Measurements from ENCODE around the gene CDK11B.
A peak's percentile ranks its signal among the peaks of the same experiment; 100 is the strongest.
"Not testable (repeated sequence)": the region's sequence is repeated elsewhere in the genome, so short reads cannot be mapped to it uniquely, and the experiment has no call there.

CDK11B gene

GRCh38 chr1:1678581-1679380, 20.0 kb upstream of the CDK11B start:
- no peak for DNase-seq (ENCODE audit: low read depth)
- TF ChIP-seq, protein P1, sequence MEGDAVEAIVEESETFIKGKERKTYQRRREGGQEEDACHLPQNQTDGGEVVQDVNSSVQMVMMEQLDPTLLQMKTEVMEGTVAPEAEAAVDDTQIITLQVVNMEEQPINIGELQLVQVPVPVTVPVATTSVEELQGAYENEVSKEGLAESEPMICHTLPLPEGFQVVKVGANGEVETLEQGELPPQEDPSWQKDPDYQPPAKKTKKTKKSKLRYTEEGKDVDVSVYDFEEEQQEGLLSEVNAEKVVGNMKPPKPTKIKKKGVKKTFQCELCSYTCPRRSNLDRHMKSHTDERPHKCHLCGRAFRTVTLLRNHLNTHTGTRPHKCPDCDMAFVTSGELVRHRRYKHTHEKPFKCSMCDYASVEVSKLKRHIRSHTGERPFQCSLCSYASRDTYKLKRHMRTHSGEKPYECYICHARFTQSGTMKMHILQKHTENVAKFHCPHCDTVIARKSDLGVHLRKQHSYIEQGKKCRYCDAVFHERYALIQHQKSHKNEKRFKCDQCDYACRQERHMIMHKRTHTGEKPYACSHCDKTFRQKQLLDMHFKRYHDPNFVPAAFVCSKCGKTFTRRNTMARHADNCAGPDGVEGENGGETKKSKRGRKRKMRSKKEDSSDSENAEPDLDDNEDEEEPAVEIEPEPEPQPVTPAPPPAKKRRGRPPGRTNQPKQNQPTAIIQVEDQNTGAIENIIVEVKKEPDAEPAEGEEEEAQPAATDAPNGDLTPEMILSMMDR (conservative IDR thresholded peaks at IDR 0.05; ENCODE audit: low read depth, low read length): peak; percentile 55
- no peak overlapping the region for H3K4me3 ChIP-seq (ENCODE audit: low read depth, low read length)

DNA sequence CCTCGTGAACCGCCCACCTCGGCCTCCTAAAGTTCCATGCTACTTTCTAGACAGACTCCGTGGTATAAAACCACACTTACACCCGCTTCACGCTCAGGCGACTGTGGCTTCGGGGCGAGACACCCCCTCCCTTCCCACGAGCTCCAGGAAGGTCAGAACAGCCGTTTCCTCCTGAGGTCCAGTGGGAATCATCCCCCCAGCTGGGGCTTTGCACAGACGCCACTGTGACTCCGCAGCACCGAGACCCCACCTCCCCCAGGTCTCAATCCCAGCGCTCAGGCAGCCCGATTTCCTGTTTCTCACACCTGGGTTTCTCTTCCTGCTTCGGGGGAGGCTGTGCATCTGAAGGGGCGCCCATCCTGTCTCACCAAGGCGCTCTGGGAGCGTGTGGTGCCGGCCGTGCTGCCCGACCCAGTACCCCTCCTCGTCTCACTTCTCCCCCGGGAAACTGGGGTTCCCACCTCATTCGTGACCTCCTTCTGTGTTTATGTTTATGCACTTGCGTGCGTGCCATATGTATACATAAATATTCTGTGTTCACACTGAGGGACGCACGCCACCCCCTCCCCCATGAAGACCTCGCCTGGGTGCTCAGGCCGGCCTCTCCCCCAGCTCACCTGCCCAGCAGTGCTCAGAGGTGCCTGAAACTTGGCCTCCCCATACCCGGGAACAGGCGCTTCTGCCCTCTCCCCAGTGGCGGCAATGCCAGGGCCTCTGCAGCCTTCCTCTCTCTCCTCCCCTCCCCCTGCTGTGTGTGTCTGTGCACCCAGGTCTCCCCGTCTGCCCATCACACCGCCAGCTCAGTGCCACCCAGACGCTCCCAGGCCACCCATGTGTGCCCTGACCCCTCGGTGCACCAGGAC, 19.1 kb upstream of the CDK11B start:
- DNase-seq (ENCODE audit: low read depth): no peak
- TF ChIP-seq, protein P1 (conservative IDR thresholded peaks at IDR 0.05; ENCODE audit: low read depth, low read length): no peak
- no peak overlapping the region for H3K4me3 ChIP-seq (ENCODE audit: low read depth, low read length)

DNA sequence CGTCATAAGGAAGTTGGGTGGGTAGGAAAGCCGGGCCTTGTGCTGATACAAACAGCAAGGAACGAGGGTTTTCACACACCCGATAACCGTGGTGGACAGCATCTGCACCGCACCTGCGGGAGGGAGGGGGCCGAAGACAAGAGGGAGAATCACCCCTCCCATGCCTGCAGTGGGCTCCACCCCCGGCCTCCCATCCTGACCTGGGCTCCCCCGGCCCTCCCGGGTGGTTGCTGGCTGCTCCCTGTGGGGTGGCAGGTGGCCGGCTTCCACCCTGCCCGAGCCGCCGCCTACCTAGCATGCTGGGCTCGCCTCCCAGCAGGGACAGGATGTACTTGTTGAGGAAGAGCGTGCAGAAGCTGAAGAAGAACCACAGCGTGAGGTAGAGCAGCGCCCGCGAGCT, 17.3 kb upstream of the CDK11B start:
- DNase-seq (ENCODE audit: low read depth); H3K4me3 ChIP-seq (ENCODE audit: low read depth, low read length): not testable (repeated sequence)

GRCh38 chr1:1675218-1675617, 16.4 kb upstream of the CDK11B start:
- not testable (repeated sequence) for DNase-seq (ENCODE audit: low read depth); H3K4me3 ChIP-seq (ENCODE audit: low read depth, low read length)

DNA sequence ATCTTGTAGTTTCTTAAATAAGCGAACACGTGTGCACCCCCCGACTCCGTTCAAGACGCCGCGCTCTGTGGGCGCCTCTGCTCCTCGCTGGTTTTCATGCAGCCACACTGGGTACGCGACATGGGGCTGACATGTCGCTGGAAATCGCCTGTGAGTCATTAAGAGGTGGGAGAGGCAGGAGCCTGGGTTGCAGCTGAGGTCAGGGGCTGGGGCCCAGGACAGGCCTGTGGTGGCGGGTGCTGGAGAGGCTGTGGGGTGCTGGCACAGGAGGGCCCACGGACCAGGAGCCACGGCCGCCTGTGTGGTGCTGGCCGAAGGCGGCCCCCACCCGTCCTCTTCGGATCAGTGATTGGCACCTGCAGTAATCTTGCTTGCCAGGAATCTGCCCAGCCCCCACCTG, 16.0 kb upstream of the CDK11B start:
- H3K4me3 ChIP-seq (ENCODE audit: low read depth, low read length); DNase-seq (ENCODE audit: low read depth): not testable (repeated sequence)

DNA sequence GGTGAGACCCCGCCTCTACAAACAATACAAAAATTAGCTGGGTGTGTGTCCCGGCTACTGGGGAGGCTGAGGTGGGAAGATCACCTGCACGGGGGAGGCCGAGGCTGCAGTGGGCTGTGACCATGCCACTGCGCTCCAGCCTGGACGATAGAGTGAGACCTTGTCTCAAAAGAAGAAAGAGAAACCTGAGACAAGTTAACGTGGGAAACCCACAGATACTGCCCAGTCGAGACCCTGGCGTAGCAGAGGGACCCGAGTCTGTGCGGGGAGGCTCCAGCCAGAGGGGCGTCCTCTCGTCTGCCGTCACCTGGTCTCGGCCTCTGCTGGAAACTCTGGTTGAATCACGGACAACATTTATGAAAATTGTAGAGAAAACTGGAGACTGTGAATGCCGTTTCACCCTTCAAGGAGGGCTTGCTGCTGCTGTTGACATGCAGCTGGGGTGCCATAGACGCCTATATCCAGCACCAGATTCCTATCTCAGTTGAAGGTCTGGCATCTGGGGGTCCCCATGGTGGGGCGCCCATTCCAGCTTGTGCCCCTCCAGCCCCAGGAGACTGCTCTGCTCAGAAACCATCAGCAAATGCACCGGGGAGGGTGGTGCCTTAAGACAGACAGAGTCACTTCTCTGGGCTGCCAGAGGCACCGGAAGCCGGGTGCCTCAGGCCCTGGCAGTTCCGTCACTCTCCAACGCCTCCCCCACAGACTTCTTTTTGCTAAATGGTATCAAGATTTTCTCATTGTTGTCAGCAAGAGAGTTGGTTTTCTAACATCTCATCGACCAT, 13.6 kb upstream of the CDK11B start:
- DNase-seq (ENCODE audit: low read depth): no peak
- TF ChIP-seq, protein P1 (conservative IDR thresholded peaks at IDR 0.05; ENCODE audit: low read depth, low read length): no peak
- H3K4me3 ChIP-seq (ENCODE audit: low read depth, low read length): no peak overlapping the region

DNA sequence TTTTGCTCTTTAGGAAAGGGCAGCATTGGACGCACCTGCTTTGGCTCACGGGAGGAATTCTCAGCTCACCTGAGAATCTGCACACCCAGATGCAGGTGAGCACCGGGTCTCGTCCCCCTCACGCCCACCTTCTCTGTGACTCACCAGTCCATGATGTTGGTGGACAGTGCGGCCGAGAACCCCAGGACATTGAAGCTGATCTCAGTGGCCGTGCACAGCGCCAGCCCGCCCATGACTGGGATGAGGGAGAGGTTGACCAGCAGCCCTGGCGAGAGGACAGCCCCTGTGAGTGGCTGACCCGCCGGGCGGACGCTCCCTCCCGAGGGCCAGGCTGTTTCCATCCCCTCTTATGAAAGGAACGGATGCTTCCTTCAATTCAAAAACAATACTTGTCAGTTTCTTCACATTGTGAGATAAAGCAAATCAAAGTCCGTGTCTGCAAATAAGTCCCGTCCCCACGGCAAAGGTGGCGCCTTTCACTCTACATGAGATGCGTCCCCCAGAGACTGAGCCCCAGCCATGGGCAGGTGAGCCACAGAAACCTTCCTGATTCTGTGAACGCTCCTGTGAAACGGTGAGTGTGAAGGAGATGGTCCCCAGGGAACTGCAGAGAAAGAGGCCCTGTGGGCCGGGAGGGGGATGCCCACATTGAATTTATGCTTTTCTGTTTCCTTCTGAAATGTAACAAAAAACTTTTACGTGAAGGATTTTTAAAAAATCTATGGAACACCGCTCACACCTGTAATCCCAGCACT, 12.7 kb upstream of the CDK11B start:
- H3K4me3 ChIP-seq (ENCODE audit: low read depth, low read length): no peak overlapping the region
- no peak for DNase-seq (ENCODE audit: low read depth)
- TF ChIP-seq, protein P1 (conservative IDR thresholded peaks at IDR 0.05; ENCODE audit: low read depth, low read length): no peak

GRCh38 chr1:1670866-1671265, 12.1 kb upstream of the CDK11B start:
- no peak overlapping the region for H3K4me3 ChIP-seq (ENCODE audit: low read depth, low read length)
- TF ChIP-seq, protein P1 (conservative IDR thresholded peaks at IDR 0.05; ENCODE audit: low read depth, low read length): no peak
- no peak for DNase-seq (ENCODE audit: low read depth)
